Endothelial cell of umbilical vein (primary cell): ENCODE results near the gene ERN2. TPM values are rescaled to one million over a fixed set of nuclear protein-coding genes. Genes with fewer than 3 reads are reported as not detected.

Experiments used
- BruUV-seq: library from RNA; stranded (reverse); fragments of 400-500 nt; replicated peaks from 2 replicates; lab custom pipeline; 2021; lab: Mats Ljungman, UMichigan
- CTCF ChIA-PET: fragments of 300-600, 350-600 bp; sonication (Branson Sonifier 250); formaldehyde crosslinking; loops from one replicate; lab custom pipeline; 2021; ENCODE audit warnings: antibody characterized with exemption, inconsistent platforms; lab: Charles Lee
- POLR2A ChIA-PET: fragments of 300-600, 350-600 bp; sonication (Branson Sonifier 250); formaldehyde crosslinking; loops from one replicate; lab custom pipeline; 2021; ENCODE audit warnings: antibody characterized with exemption, inconsistent platforms; lab: Charles Lee
- DNase-seq: peaks from one replicate; pipeline ENCODE4 v3.0.0-alpha.2; 2011; ENCODE audit warnings: low read depth, low spot score
- FAIRE-seq: peaks from 2 replicates; lab custom pipeline; 2011; peaks lifted over from hg19 to GRCh38; lab: Jason Lieb, UNC
- H2AFZ ChIP-seq: 2 replicates; pipeline ENCODE4 v1.6.0; 2012; ENCODE audit warnings: low read depth, low read length, control low read depth, inconsistent platforms
- H3K27ac ChIP-seq: 2 replicates; pipeline ENCODE4 v1.5.1; 2011; ENCODE audit warnings: low read depth, mild to moderate bottlenecking, control low read depth, low read length, moderate library complexity; ENCODE audit not compliant: insufficient read depth
- H3K27me3 ChIP-seq, 2 experiments: 2 replicates each; pipeline versions ENCODE4 v1.6.0 to v1.6.1; 2011; ENCODE audit warnings: low read length in 2 of 2, mixed read lengths in 1 of 2; ENCODE audit not compliant: control insufficient read depth in 2 of 2, insufficient read depth in 2 of 2
- H3K36me3 ChIP-seq, 2 experiments: 2 replicates in 1 of 2; 3 replicates in 1 of 2; pipeline ENCODE4 v1.5.1; 2011; ENCODE audit warnings: low read length in 2 of 2, mild to moderate bottlenecking in 1 of 2, moderate library complexity in 1 of 2; ENCODE audit not compliant: control insufficient read depth in 2 of 2, insufficient read depth in 2 of 2; ENCODE audit errors: extremely low read depth in 1 of 2
- H3K4me1 ChIP-seq: 3 replicates; pipeline ENCODE4 v1.5.1; 2011; ENCODE audit warnings: mild to moderate bottlenecking, low read length; ENCODE audit not compliant: control insufficient read depth, insufficient read depth; ENCODE audit errors: extremely low read depth
- H3K4me2 ChIP-seq: 2 replicates; pipeline ENCODE4 v1.6.1; 2011; ENCODE audit warnings: low read length, control low read depth, mixed read lengths; ENCODE audit not compliant: insufficient read depth
- H3K4me3 ChIP-seq, 3 experiments: fragments of 200-600 bp in 1 of 3; sonication (generic), shearing (Covaris generic) in 1 of 3; replicated peaks in 1 of 3; 2 replicates each; pipeline ENCODE4 v1.5.1; 2011 to 2016; ENCODE audit warnings: control low read depth in 3 of 3, low read length in 3 of 3, mild to moderate bottlenecking in 2 of 3, inconsistent platforms in 1 of 3, low read depth in 1 of 3, moderate library complexity in 1 of 3; ENCODE audit not compliant: insufficient read depth in 1 of 3
- H3K79me2 ChIP-seq: 2 replicates; pipeline ENCODE4 v1.6.0; 2012; ENCODE audit warnings: low read length, inconsistent platforms; ENCODE audit not compliant: control insufficient read depth, insufficient read depth
- H3K9ac ChIP-seq: replicated peaks from 2 replicates; pipeline ENCODE3; 2011; ENCODE audit warnings: low read length, control low read depth; ENCODE audit not compliant: insufficient read depth; ENCODE audit errors: extremely low read depth
- H3K9me1 ChIP-seq: replicated peaks from 3 replicates; pipeline ENCODE4 v1.6.0; 2011; ENCODE audit warnings: mild to moderate bottlenecking, low read length; ENCODE audit not compliant: control insufficient read depth, insufficient read depth; ENCODE audit errors: extremely low read depth
- H3K9me3 ChIP-seq: replicated peaks from 2 replicates; pipeline ENCODE4 v1.5.1; 2012; ENCODE audit warnings: low read length, inconsistent platforms; ENCODE audit not compliant: control insufficient read depth, insufficient read depth
- H4K20me1 ChIP-seq: replicated peaks from 2 replicates; pipeline ENCODE3; 2011; ENCODE audit warnings: mild to moderate bottlenecking, low read length; ENCODE audit not compliant: control insufficient read depth, insufficient read depth; ENCODE audit errors: extremely low read depth
- FOS ChIP-seq: IDR thresholded peaks from 2 replicates; pipeline ENCODE4 v1.6.1; 2011; ENCODE audit warnings: mild to moderate bottlenecking, low read length, moderate library complexity, borderline replicate concordance; ENCODE audit not compliant: insufficient read depth
- GATA2 ChIP-seq: IDR thresholded peaks from 2 replicates; pipeline ENCODE4 v1.7.0; 2011; ENCODE audit warnings: low read depth, mild to moderate bottlenecking, moderate library complexity, mixed read lengths, low read length; ENCODE audit not compliant: insufficient read length, insufficient read depth
- JUN ChIP-seq: IDR thresholded peaks from 2 replicates; pipeline ENCODE4 v1.6.1; 2011; ENCODE audit warnings: borderline replicate concordance, low read depth; ENCODE audit not compliant: insufficient read length, insufficient read depth
- MYC ChIP-seq: IDR thresholded peaks from one replicate; pipeline ENCODE4 v1.6.1; 2011; ENCODE audit warnings: mild to moderate bottlenecking, low read depth, low read length
- POLR2A ChIP-seq: IDR thresholded peaks from 2 replicates; pipeline ENCODE4 v1.6.1; 2012; ENCODE audit warnings: low read depth, mild to moderate bottlenecking, control low read depth, low read length
- POLR2AphosphoS5 ChIP-seq: IDR thresholded peaks from 2 replicates; pipeline ENCODE4 v1.6.1; 2012; ENCODE audit warnings: low read depth, mild to moderate bottlenecking, control low read depth, low read length, moderate library complexity; ENCODE audit not compliant: insufficient read depth
- dilution Hi-C: fragments of 300-500 bp; cut with MboI; formaldehyde crosslinking; loops from one replicate; pipeline ENCODE4 v1.15.0; 2019; ENCODE audit warnings: low sequenced_read_pairs; ENCODE audit not compliant: extremely low pct_ligation_motif_present
- intact Hi-C: fragments of 100-400 bp; cut with micrococcal nuclease; formaldehyde crosslinking; loops from one replicate; pipeline ENCODE4 v1.10.0; 2022
- polyA plus RNA-seq, 4 experiments: library from polyadenylated mRNA; depleted of rRNA in 3 of 4; stranded (reverse) in 3 of 4; unstranded in 1 of 4; fragments of >200 nt; gene quantifications; 2 replicates each; pipeline versions ENCODE4 v1.2.1 to v1.2.3, GENCODE V29; 2011 to 2012; ENCODE audit warnings: missing spikeins in 1 of 4
- total RNA-seq: library from RNA; stranded (reverse); gene quantifications from 2 replicates; pipeline ENCODE4 v1.2.3, GENCODE V29; 2021
- TF ChIP-seq, protein P1 (sequence below), 2 donors: IDR thresholded peaks; 1 replicate in 1 of 2; 2 replicates in 1 of 2; pipeline ENCODE4 v1.5.1; 2011; ENCODE audit warnings: low read length in 2 of 2, mild to moderate bottlenecking in 2 of 2, moderate library complexity in 2 of 2, control low read depth in 1 of 2, inconsistent platforms in 1 of 2, low read depth in 1 of 2; ENCODE audit not compliant: insufficient read depth in 1 of 2; ENCODE audit errors: extremely low read depth in 1 of 2
- TF ChIP-seq, protein P2 (sequence below): IDR thresholded peaks from 2 replicates; pipeline ENCODE4 v1.6.1; 2011; ENCODE audit not compliant: insufficient read depth, insufficient read length

ERN2 gene
- total and polyA plus RNA-seq, 2 donors (not counting 3 experiments of a cell fraction or from before 2014, with no cell fraction given): 0.15 TPM; not detected in 1

GRCh38 chr16:23704772-23705516 lies 8.1 kb downstream of the ERN2 start:
- CTCF ChIA-PET: no interaction called here
- no TSS peak for BruUV-seq
- DNase-seq: no peak
- intact Hi-C loops (no loop called here), dilution Hi-C loops (no loop called here)
- Histone ChIP-seq H3K36me3 (no peaks in the 10 kb centered on the region), H3K4me3 (no peak overlapping the region), H3K9ac (no peak overlapping the region), H3K27me3 (peaks cover 1 to 2% of the 10 kb centered on the region in 2 experiments), H3K9me1 (no peaks in the 10 kb centered on the region), H3K79me2 (no peaks in the 10 kb centered on the region), H4K20me1 (no peaks in the 10 kb centered on the region), H2AFZ (no peak overlapping the region), H3K4me2 (no peak overlapping the region), H3K4me1 (no peaks in the 10 kb centered on the region), H3K9me3 (no peaks in the 10 kb centered on the region), H3K27ac (no peak overlapping the region)
- no peak for FAIRE-seq
- TF ChIP-seq FOS: no peak
- TF ChIP-seq, protein P1, sequence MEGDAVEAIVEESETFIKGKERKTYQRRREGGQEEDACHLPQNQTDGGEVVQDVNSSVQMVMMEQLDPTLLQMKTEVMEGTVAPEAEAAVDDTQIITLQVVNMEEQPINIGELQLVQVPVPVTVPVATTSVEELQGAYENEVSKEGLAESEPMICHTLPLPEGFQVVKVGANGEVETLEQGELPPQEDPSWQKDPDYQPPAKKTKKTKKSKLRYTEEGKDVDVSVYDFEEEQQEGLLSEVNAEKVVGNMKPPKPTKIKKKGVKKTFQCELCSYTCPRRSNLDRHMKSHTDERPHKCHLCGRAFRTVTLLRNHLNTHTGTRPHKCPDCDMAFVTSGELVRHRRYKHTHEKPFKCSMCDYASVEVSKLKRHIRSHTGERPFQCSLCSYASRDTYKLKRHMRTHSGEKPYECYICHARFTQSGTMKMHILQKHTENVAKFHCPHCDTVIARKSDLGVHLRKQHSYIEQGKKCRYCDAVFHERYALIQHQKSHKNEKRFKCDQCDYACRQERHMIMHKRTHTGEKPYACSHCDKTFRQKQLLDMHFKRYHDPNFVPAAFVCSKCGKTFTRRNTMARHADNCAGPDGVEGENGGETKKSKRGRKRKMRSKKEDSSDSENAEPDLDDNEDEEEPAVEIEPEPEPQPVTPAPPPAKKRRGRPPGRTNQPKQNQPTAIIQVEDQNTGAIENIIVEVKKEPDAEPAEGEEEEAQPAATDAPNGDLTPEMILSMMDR (IDR thresholded peaks at IDR 0.05; ENCODE audit: extremely low read depth in 1 of 2, insufficient read depth in 1 of 2, low read depth in 1 of 2, low read length in 2 of 2): no peak
- TF ChIP-seq, protein P2, sequence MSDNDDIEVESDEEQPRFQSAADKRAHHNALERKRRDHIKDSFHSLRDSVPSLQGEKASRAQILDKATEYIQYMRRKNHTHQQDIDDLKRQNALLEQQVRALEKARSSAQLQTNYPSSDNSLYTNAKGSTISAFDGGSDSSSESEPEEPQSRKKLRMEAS: no peak
- TF ChIP-seq POLR2AphosphoS5: no peak
- TF ChIP-seq MYC: no peak
- no peak for TF ChIP-seq JUN
- TF ChIP-seq POLR2A: no peak
- no peak for TF ChIP-seq GATA2
- POLR2A ChIA-PET: no interaction called here
